Epithelial cell of proximal tubule (primary cell): ENCODE measurements around the gene DAND5. TPM values are rescaled to one million over a fixed set of nuclear protein-coding genes. Genes with fewer than 3 reads are reported as not detected.
"Not testable (repeated sequence)": the region's sequence is repeated elsewhere in the genome, so short reads cannot be mapped to it uniquely, and the experiment has no call there.

Experiments used
- DNase-seq: peaks from one replicate; pipeline ENCODE4 v3.0.0-alpha.2; 2011; ENCODE audit warnings: low read depth
- H3K4me3 ChIP-seq: 2 replicates; pipeline ENCODE4 v1.5.1; 2011; ENCODE audit warnings: low read depth, mild to moderate bottlenecking, low read length
- CTCF ChIP-seq: conservative IDR thresholded peaks from 2 replicates; pipeline ENCODE4 v1.5.1; 2012; ENCODE audit warnings: low read depth, mild to moderate bottlenecking, low read length
- total RNA-seq: library from RNA; depleted of rRNA; stranded (reverse); fragments of >200 nt; gene quantifications from 2 replicates; pipeline ENCODE4 v1.2.3, GENCODE V29; 2015

The DAND5 gene
- total RNA-seq, 1 donor from 2014 or later, result 0.06 TPM

GRCh38 chr19:12952488-12953137 is 16.8 kb upstream of the DAND5 start:
- DNase-seq, result no peak
- no peak overlapping the region for H3K4me3 ChIP-seq
- TF ChIP-seq CTCF, result no peak

GRCh38 chr19:12953138-12953798 is 16.1 kb upstream of the DAND5 start:
- DNase-seq, result no peak
- no peak for TF ChIP-seq CTCF
- no peak overlapping the region for H3K4me3 ChIP-seq

- no peak for DNase-seq
- TF ChIP-seq CTCF, result no peak
- no peak overlapping the region for H3K4me3 ChIP-seq
Measured at GRCh38 chr19:12953799-12954611, 15.4 kb upstream of the DAND5 start.

- H3K4me3 ChIP-seq, result no peak overlapping the region
- no peak for TF ChIP-seq CTCF
- DNase-seq, result no peak
Measured at GRCh38 chr19:12954612-12954962, 14.8 kb upstream of the DAND5 start.

GRCh38 chr19:12955575-12955974 is 13.8 kb upstream of the DAND5 start:
- not testable (repeated sequence) for DNase-seq
- H3K4me3 ChIP-seq, result peak overlapping the region; percentile 86

GRCh38 chr19:12955996-12956395 is 13.4 kb upstream of the DAND5 start:
- no peak for DNase-seq
- TF ChIP-seq CTCF, result no peak
- peak overlapping the region; percentile 86 for H3K4me3 ChIP-seq
